ENCODE results near the gene CPEB3.

- TF ChIP-seq EZH2 (IDR thresholded peaks at IDR 0.05; ENCODE audit: borderline replicate concordance, low read depth, low read length, severe bottlenecking) (no peak), CTCF (IDR thresholded peaks at IDR 0.05; ENCODE audit: extremely low read depth in 1 of 2, insufficient read depth in 1 of 2, low read depth in 1 of 2, low read length in 2 of 2) (no peak), POLR2A (IDR thresholded peaks at IDR 0.05; ENCODE audit: low read depth, low read length) (no peak), POLR2AphosphoS5 (IDR thresholded peaks at IDR 0.05; ENCODE audit: insufficient read depth, low read depth, low read length) (no peak), GATA2 (IDR thresholded peaks at IDR 0.05; ENCODE audit: insufficient read depth, insufficient read length, low read depth, low read length) (no peak), MYC (IDR thresholded peaks at IDR 0.05; ENCODE audit: low read depth, low read length) (no peak), FOS (IDR thresholded peaks at IDR 0.05; ENCODE audit: borderline replicate concordance, insufficient read depth, low read length) (no peak), JUN (IDR thresholded peaks at IDR 0.05; ENCODE audit: borderline replicate concordance, insufficient read depth, insufficient read length, low read depth) (no peak)
Observed at GRCh38 chr10:92291616-92291865, 663 bp upstream of the CPEB3 start.

Data from endothelial cell of umbilical vein (primary cell).